DMS153 treated with DMSO at 0.1 percent for 48 hours (cell line): Measurements from ENCODE around the gene MCL1.
"Not testable (repeated sequence)": the region's sequence is repeated elsewhere in the genome, so short reads cannot be mapped to it uniquely, and the experiment has no call there.

ENCODE experiments used
- DNase-seq: peaks from one replicate; lab custom pipeline; 2025; ENCODE audit not compliant: unreplicated experiment; lab: John Stamatoyannopoulos, UW

The MCL1 gene

GRCh38 chr1:150579110-150579944, at the start of gene MCL1:
TSS of gene MCL1 (minus strand) at chr1:150579610. CDS start at chr1:150579530, 80 bp downstream.
- DNase-seq = peak; percentile 94

- no peak for DNase-seq
Measured at GRCh38 chr1:150628766-150629114, 49.3 kb upstream of the MCL1 start.

- DNase-seq = no peak
Measured at GRCh38 chr1:150627826-150628410, 48.5 kb upstream of the MCL1 start.

GRCh38 chr1:150626150-150626549, 46.7 kb upstream of the MCL1 start:
- no peak for DNase-seq

- DNase-seq = not testable (repeated sequence)
Measured at GRCh38 chr1:150624546-150624945, 45.1 kb upstream of the MCL1 start.

GRCh38 chr1:150624134-150624533, 44.7 kb upstream of the MCL1 start:
- not testable (repeated sequence) for DNase-seq

- DNase-seq = no peak
Measured at GRCh38 chr1:150622303-150622975, 43.0 kb upstream of the MCL1 start.

- peak; percentile 47 for DNase-seq
Measured at GRCh38 chr1:150621497-150622302, 42.3 kb upstream of the MCL1 start.

- no peak for DNase-seq
Measured at GRCh38 chr1:150620919-150621318, 41.5 kb upstream of the MCL1 start.

- no peak for DNase-seq
Measured at GRCh38 chr1:150619576-150620509, 40.4 kb upstream of the MCL1 start.

GRCh38 chr1:150615346-150616201, 36.2 kb upstream of the MCL1 start:
- no peak for DNase-seq

- peak; percentile 91 for DNase-seq
Measured at GRCh38 chr1:150613061-150613920, 33.9 kb upstream of the MCL1 start.

GRCh38 chr1:150612014-150612345, 32.6 kb upstream of the MCL1 start:
- no peak for DNase-seq

GRCh38 chr1:150610576-150610975, 31.2 kb upstream of the MCL1 start:
- DNase-seq = no peak

GRCh38 chr1:150609732-150610131, 30.3 kb upstream of the MCL1 start:
- DNase-seq = no peak

GRCh38 chr1:150606463-150607142, 27.2 kb upstream of the MCL1 start:
- no peak for DNase-seq

- not testable (repeated sequence) for DNase-seq
Measured at GRCh38 chr1:150605451-150605731, 26.0 kb upstream of the MCL1 start.

- DNase-seq = no peak
Measured at GRCh38 chr1:150604226-150604588, 24.8 kb upstream of the MCL1 start.
